Measurements from ENCODE around the gene ATXN7. TPM values are rescaled to one million over a fixed set of nuclear protein-coding genes. Genes with fewer than 3 reads are reported as not detected.

The ATXN7 gene
- total and polyA plus RNA-seq, 2 of the 13 experiments (the other 11 are each of a cell fraction or from before 2014, with no cell fraction given) = 13.8 to 20.0 TPM

GRCh38 chr3:63967675-63968611 lies 104.3 kb downstream of the ATXN7 start (continued):
- TF ChIP-seq ZBTB40 (IDR thresholded peaks at IDR 0.05) = no peak
- TF ChIP-seq ZBTB40 (CRISPR knock-in tag; IDR thresholded peaks at IDR 0.05) = no peak
- no peak for TF ChIP-seq ZNF709 (CRISPR knock-in tag; IDR thresholded peaks at IDR 0.05)
- TF ChIP-seq SNAPC2 (CRISPR knock-in tag; IDR thresholded peaks at IDR 0.05) = no peak
- TF ChIP-seq KAT8 (CRISPR knock-in tag; IDR thresholded peaks at IDR 0.05) = peak; percentile 19; the same call in 1 of the 2 replicates
- TF ChIP-seq GATA4 (IDR thresholded peaks at IDR 0.05; ENCODE audit: borderline replicate concordance, low read depth) = no peak
- peak; percentile 34 for TF ChIP-seq TEAD3 (CRISPR knock-in tag; optimal IDR thresholded peaks at IDR 0.05; ENCODE audit: borderline replicate concordance)
- 0 out of 2 replicates have a peak, but pooled peaks have one; percentile 21 for TF ChIP-seq ZNF598 (CRISPR knock-in tag; IDR thresholded peaks at IDR 0.05; ENCODE audit: borderline replicate concordance)
- 0 out of 2 replicates have a peak, but pooled peaks have one; percentile 32 for TF ChIP-seq ZNF333 (CRISPR knock-in tag; IDR thresholded peaks at IDR 0.05; ENCODE audit: borderline replicate concordance)
- TF ChIP-seq NR2F6 (IDR thresholded peaks at IDR 0.05) = no peak; the same call in 1 of the 2 replicates
- 0 out of 2 replicates have a peak, but pooled peaks have one; percentile 5 for TF ChIP-seq NR2F6 (CRISPR knock-in tag; IDR thresholded peaks at IDR 0.05)
- TF ChIP-seq ZSCAN31 (CRISPR knock-in tag; IDR thresholded peaks at IDR 0.05; ENCODE audit: low read depth) = 0 out of 2 replicates have a peak, but pooled peaks have one; percentile 64
- no peak for TF ChIP-seq ZNF614 (CRISPR knock-in tag; IDR thresholded peaks at IDR 0.05; ENCODE audit: borderline replicate concordance)
- TF ChIP-seq HMGXB3 (CRISPR knock-in tag; IDR thresholded peaks at IDR 0.05; ENCODE audit: borderline replicate concordance) = no peak; the same call in 1 of the 2 replicates

Data from HepG2 (cell line).